ENCODE results near the gene LDB2.

DNA sequence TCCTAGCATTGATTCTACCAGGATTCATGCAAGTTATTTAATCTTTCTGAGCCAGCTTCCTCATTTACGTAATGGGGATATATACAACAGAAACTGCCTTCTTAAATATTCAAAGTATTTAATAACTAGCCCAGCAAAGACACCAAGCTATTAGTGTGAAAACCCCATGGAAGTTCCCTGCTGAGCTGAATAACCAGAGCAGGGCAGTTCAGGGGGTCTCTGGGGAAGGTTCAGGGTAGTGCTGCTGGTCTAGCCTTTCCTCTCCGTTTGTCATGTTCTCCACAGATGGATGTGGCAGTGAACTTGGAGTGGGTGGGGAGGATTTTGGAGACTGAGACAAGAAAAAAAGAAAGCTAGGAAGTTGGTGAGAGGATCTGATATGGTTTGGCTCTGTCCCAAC, 431.4 kb downstream of the LDB2 start:
- TF ChIP-seq CTCF (IDR thresholded peaks at IDR 0.05; ENCODE audit: low read depth, low read length) (no peak), MYC (IDR thresholded peaks at IDR 0.05; ENCODE audit: low read depth, low read length) (no peak)
